Inflammatory macrophage treated with lipopolysaccharide for 1 hour (primary cell): ENCODE results near the gene CRADD.
A peak's percentile ranks its signal among the peaks of the same experiment; 100 is the strongest.
"Not testable (repeated sequence)": the region's sequence is repeated elsewhere in the genome, so short reads cannot be mapped to it uniquely, and the experiment has no call there.

ENCODE experiments used
- DNase-seq, 2 donors: peaks; one replicate each; pipeline ENCODE4 v3.0.0-alpha.2; 2020 to 2022

CRADD gene

GRCh38 chr12:93850481-93851256, 173.5 kb downstream of the CRADD start:
- DNase-seq = no peak

GRCh38 chr12:93851257-93851671, 174.1 kb downstream of the CRADD start:
- no peak for DNase-seq

GRCh38 chr12:93852173-93852591, 175.0 kb downstream of the CRADD start:
- no peak for DNase-seq

- no peak for DNase-seq
Measured at GRCh38 chr12:93853698-93854478, 176.7 kb downstream of the CRADD start.

- peak; percentile 58 to 64 for DNase-seq
Measured at GRCh38 chr12:93855261-93855660, 178.1 kb downstream of the CRADD start.

GRCh38 chr12:93856611-93857010, 179.4 kb downstream of the CRADD start:
- peak; percentile 33 to 71 for DNase-seq

- DNase-seq = peak; percentile 20 to 63
Measured at GRCh38 chr12:93857279-93857938, 180.2 kb downstream of the CRADD start.

GRCh38 chr12:93857991-93858447, 180.8 kb downstream of the CRADD start:
- DNase-seq = no peak

GRCh38 chr12:93860668-93861373, 183.6 kb downstream of the CRADD start:
- no peak for DNase-seq

GRCh38 chr12:93862424-93862823, 185.2 kb downstream of the CRADD start:
- DNase-seq = no peak

GRCh38 chr12:93865751-93866150, 188.6 kb downstream of the CRADD start:
- DNase-seq = no peak

GRCh38 chr12:93868771-93869170, 191.6 kb downstream of the CRADD start:
- no peak for DNase-seq

GRCh38 chr12:93870020-93870795, 193.0 kb downstream of the CRADD start:
- no peak for DNase-seq

- not testable (repeated sequence) for DNase-seq
Measured at GRCh38 chr12:93871566-93871965, 194.4 kb downstream of the CRADD start.

- no peak for DNase-seq
Measured at GRCh38 chr12:93873561-93873960, 196.4 kb downstream of the CRADD start.

- DNase-seq = no peak
Measured at GRCh38 chr12:93875157-93875556, 198.0 kb downstream of the CRADD start.

- no peak for DNase-seq
Measured at GRCh38 chr12:93876360-93876759, 199.2 kb downstream of the CRADD start.

- DNase-seq = no peak
Measured at GRCh38 chr12:93877446-93877845, 200.3 kb downstream of the CRADD start.

- DNase-seq = no peak
Measured at GRCh38 chr12:93879476-93880421, 202.6 kb downstream of the CRADD start.

GRCh38 chr12:93880853-93881522, 203.8 kb downstream of the CRADD start:
- no peak for DNase-seq
